CD4-positive, alpha-beta T cell (primary cell): ENCODE results near the gene ALDH1L2. TPM values are rescaled to one million over a fixed set of nuclear protein-coding genes. Genes with fewer than 3 reads are reported as not detected.
"Not testable (repeated sequence)": the region's sequence is repeated elsewhere in the genome, so short reads cannot be mapped to it uniquely, and the experiment has no call there.

Experiments used
- ATAC-seq: fragments of 200-7000 bp; cut with Tn5 transposase; one replicate; pipeline ENCODE4 v1.10.0; 2022; ENCODE audit warnings: mild to moderate bottlenecking; ENCODE audit not compliant: poor library complexity
- CTCF ChIA-PET: fragments of 350-600 bp; sonication (Branson Sonifier 250); formaldehyde crosslinking; loops from one replicate; lab custom pipeline; 2021; ENCODE audit warnings: antibody characterized with exemption, inconsistent platforms; lab: Charles Lee
- POLR2A ChIA-PET: fragments of 350-600 bp; sonication (Branson Sonifier 250); formaldehyde crosslinking; loops from one replicate; lab custom pipeline; 2021; ENCODE audit warnings: antibody characterized with exemption, inconsistent platforms; lab: Charles Lee
- DNase-seq, 14 experiments: peaks; one replicate each; pipeline ENCODE4 v3.0.0-alpha.2; 2013 to 2020; ENCODE audit warnings: mixed read lengths in 2 of 14
- H3K27ac ChIP-seq, 2 donors: one replicate each; pipeline versions ENCODE4 v1.5.1 to v1.7.0; 2013; ENCODE audit warnings: low read length in 2 of 2, low read depth in 1 of 2, mild to moderate bottlenecking in 1 of 2
- H3K27me3 ChIP-seq, 2 experiments: 1 replicate in 1 of 2; 2 replicates in 1 of 2; pipeline versions ENCODE4 v1.6.1 to v1.7.0; 2013; ENCODE audit warnings: low read length in 2 of 2, control low read depth in 1 of 2, mild to moderate bottlenecking in 1 of 2, moderate library complexity in 1 of 2; ENCODE audit not compliant: insufficient read depth in 2 of 2, control insufficient read depth in 1 of 2
- H3K36me3 ChIP-seq: one replicate; pipeline ENCODE4 v1.6.1; 2013; ENCODE audit warnings: low read length, control low read depth; ENCODE audit not compliant: insufficient read depth
- H3K4me1 ChIP-seq: one replicate; pipeline ENCODE4 v1.6.1; 2013; ENCODE audit warnings: low read length, control low read depth; ENCODE audit not compliant: insufficient read depth
- H3K4me3 ChIP-seq: one replicate; pipeline ENCODE4 v1.5.1; 2013; ENCODE audit warnings: mild to moderate bottlenecking, low read length, moderate library complexity
- H3K9me3 ChIP-seq, 2 experiments: 1 replicate in 1 of 2; 2 replicates in 1 of 2; pipeline versions ENCODE4 v1.6.1 to v1.7.0; 2013; ENCODE audit warnings: low read length in 2 of 2, mild to moderate bottlenecking in 2 of 2, control low read depth in 1 of 2, moderate library complexity in 1 of 2; ENCODE audit not compliant: control insufficient read depth in 1 of 2, insufficient read depth in 1 of 2
- H3K27ac Mint-ChIP-seq: one replicate; pipeline ENCODE4 v1.8.0; 2020; ENCODE audit warnings: mixed read lengths
- H3K27me3 Mint-ChIP-seq: one replicate; pipeline ENCODE4 v1.8.0; 2021; ENCODE audit warnings: mixed read lengths
- H3K36me3 Mint-ChIP-seq: one replicate; pipeline ENCODE4 v1.8.0; 2021; ENCODE audit warnings: low read depth, mixed read lengths
- H3K4me1 Mint-ChIP-seq: one replicate; pipeline ENCODE4 v1.8.0; 2021; ENCODE audit warnings: low read depth, mixed read lengths
- H3K4me3 Mint-ChIP-seq: one replicate; pipeline ENCODE4 v1.8.0; 2020; ENCODE audit warnings: mild to moderate bottlenecking, mixed read lengths
- H3K9me3 Mint-ChIP-seq: one replicate; pipeline ENCODE4 v1.8.0; 2020; ENCODE audit warnings: mixed read lengths
- CTCF ChIP-seq: fragments of 200-600 bp; IDR thresholded peaks from one replicate; pipeline ENCODE4 v1.8.0; 2022; ENCODE audit warnings: antibody characterized with exemption, mild to moderate bottlenecking
- intact Hi-C, 2 experiments: fragments of 100-400 bp; cut with DNase I in 1 of 2; cut with micrococcal nuclease in 1 of 2; formaldehyde crosslinking; loops; one replicate each; pipeline versions ENCODE4 v1.15.1 to v1.9.0; 2023 to 2025; cut with DNase I, micrococcal nuclease
- total RNA-seq, 174 experiments: library from RNA in 2 of 174; stranded (reverse) in 2 of 174; gene quantifications; one replicate each; pipeline ENCODE4 v1.2.3 and lab custom pipeline; 2021 to 2026

Gene ALDH1L2
- total RNA-seq, 2 experiments from 2014 or later: 0.03 TPM; not detected in 1

GRCh38 chr12:104985206-104985605, 99.1 kb downstream of the ALDH1L2 start:
- Mint-ChIP-seq H3K9me3 (no peaks in the 10 kb centered on the region), H3K36me3 (peaks cover 26% of the 10 kb centered on the region), H3K4me3 (peak overlapping the region; percentile 97), H3K27me3 (peaks cover 4% of the 10 kb centered on the region), H3K4me1 (peaks cover 39% of the 10 kb centered on the region), H3K27ac (peak overlapping the region; percentile 68)
- Histone ChIP-seq H3K4me1 (peaks cover 21% of the 10 kb centered on the region), H3K36me3 (no peaks in the 10 kb centered on the region), H3K4me3 (no peak overlapping the region), H3K27ac (no peak overlapping the region), H3K27me3 (no peaks in the 10 kb centered on the region), H3K9me3 (no peaks in the 10 kb centered on the region)
- no peak for TF ChIP-seq CTCF
- no peak for DNase-seq
- no peak for ATAC-seq
- POLR2A ChIA-PET: interaction anchor here (0.8 kb wide), 1 partner anchor 53 kb away, joined by 3 read pairs; no protein-coding TSS in a partner anchor
- intact Hi-C loops: loop anchor here in 1 of 2 experiments (5.0 to 10.0 kb wide), 3 partner anchors 67 to 1320 kb away; partner anchors contain the start of genes NT5DC3 and TCP11L2
- CTCF ChIA-PET: no interaction called here

- H3K4me1 Mint-ChIP-seq, H3K27me3 ChIP-seq, H3K4me3 Mint-ChIP-seq, H3K4me3 ChIP-seq, DNase-seq, H3K36me3 Mint-ChIP-seq, H3K9me3 Mint-ChIP-seq, intact Hi-C loops, CTCF ChIA-PET, ATAC-seq, H3K36me3 ChIP-seq, H3K4me1 ChIP-seq, H3K27ac ChIP-seq, H3K27me3 Mint-ChIP-seq, H3K27ac Mint-ChIP-seq, H3K9me3 ChIP-seq: not testable (repeated sequence)
- POLR2A ChIA-PET: interaction anchor here (1.4 kb wide), 1 partner anchor 12 kb away, joined by 4 read pairs; no protein-coding TSS in a partner anchor
Observed at GRCh38 chr12:104977688-104978087, 106.6 kb downstream of the ALDH1L2 start.

DNA sequence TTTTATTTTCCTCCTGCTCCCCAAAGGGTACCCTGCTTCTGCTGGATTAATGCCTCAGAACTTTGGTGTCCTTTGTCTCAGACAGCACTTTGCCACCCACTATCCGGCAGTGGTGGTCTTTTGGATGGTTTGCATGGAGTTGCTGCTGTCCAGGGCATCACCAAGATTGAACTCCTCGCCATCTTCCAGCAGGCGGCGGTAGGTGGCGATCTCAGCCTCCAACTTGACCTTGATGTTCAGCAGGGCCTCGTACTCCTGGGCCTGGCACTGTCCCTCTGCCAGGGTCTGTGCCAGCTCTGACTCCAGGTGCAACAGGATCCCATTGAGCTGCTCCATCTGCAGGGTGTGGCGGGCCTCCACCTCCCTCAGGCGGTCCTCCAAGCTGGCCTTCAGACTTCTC, 107.6 kb downstream of the ALDH1L2 start:
- intact Hi-C loops: no loop called here
- Mint-ChIP-seq H3K9me3 (no peaks in the 10 kb centered on the region), H3K27ac (no peak overlapping the region), H3K27me3 (no peaks in the 10 kb centered on the region), H3K4me3 (no peak overlapping the region), H3K4me1 (no peaks in the 10 kb centered on the region), H3K36me3 (no peaks in the 10 kb centered on the region)
- no peaks in the 10 kb centered on the region for H3K9me3 ChIP-seq
- DNase-seq (no peak), ATAC-seq (no peak)
- H3K4me3 ChIP-seq: no peak overlapping the region
- H3K4me1 ChIP-seq: no peaks in the 10 kb centered on the region
- TF ChIP-seq CTCF: no peak
- no peaks in the 10 kb centered on the region for H3K36me3 ChIP-seq
- CTCF ChIA-PET: interaction anchor here (0.5 kb wide), 1 partner anchor 415 kb away, joined by 3 read pairs; no protein-coding TSS in a partner anchor
- H3K27ac ChIP-seq: no peak overlapping the region
- H3K27me3 ChIP-seq: no peaks in the 10 kb centered on the region
- POLR2A ChIA-PET: no interaction called here
